ENCODE measurements around the gene AMIGO3. TPM values are rescaled to one million over a fixed set of nuclear protein-coding genes. Genes with fewer than 3 reads are reported as not detected.

The AMIGO3 gene
- total RNA-seq, 2 experiments from 2014 or later, result 0.82 to 1.3 TPM

DNA sequence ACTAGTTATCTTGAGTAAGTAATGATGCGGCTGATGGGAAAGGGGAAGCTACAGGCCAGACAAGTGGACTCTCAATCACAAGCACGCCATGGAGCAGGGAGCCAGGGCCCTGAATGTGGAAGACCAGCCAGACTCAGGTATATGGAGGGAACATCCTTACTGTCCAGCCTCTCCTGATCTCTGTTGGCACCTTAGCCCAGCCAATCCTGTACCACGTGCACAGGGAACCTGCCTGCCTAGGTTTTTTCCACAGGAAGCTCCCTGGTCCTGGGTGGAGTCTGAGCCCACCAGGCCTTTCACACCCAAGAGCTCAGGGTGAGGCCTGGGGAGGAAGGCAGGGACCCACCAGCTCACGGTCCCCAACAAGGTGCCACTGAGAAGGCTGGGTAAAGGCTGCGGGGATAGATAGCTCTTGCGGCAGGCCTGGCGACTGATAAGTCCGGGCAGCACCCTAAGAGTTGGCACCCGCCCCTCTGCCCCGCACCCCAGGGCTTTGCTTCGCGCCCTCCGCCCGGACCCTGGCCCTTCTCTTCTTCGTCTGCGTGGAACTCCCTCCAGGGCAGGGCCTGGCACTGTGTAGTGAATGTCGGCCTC lies 46.3 kb downstream of the AMIGO3 start:
- CTCF ChIA-PET, result interaction anchor here (5.0 kb wide), 1 partner anchor 133 kb away, joined by 116 read pairs; no protein-coding TSS in a partner anchor
- H3K36me3 Mint-ChIP-seq (ENCODE audit: low read depth), result peaks cover 40% of the 10 kb centered on the region
- Histone ChIP-seq H3K36me3 (ENCODE audit: insufficient read depth, low read length) (peaks cover 26% of the 10 kb centered on the region), H3K9me3 (ENCODE audit: control insufficient read depth in 1 of 2, insufficient read depth in 1 of 2, low read length in 2 of 2) (no peaks in the 10 kb centered on the region), H3K4me3 (ENCODE audit: low read length) (peak overlapping the region; percentile 81), H3K27me3 (ENCODE audit: control insufficient read depth in 1 of 2, insufficient read depth in 2 of 2, low read length in 2 of 2) (no peaks in the 10 kb centered on the region), H3K4me1 (ENCODE audit: insufficient read depth, low read length) (peaks cover 47% of the 10 kb centered on the region), H3K27ac (ENCODE audit: low read depth in 1 of 2, low read length in 2 of 2) (peak overlapping the region; percentile 91 to 96)
- H3K4me3 Mint-ChIP-seq, result peak overlapping the region; percentile 97
- DNase-seq, result peak in 1 of 14 experiments; percentile 55
- no peak for ATAC-seq (ENCODE audit: poor library complexity)
- POLR2A ChIA-PET, result interaction anchor here (0.5 to 1.4 kb wide), 3 partner anchors 133 to 325 kb away, joined by 3 to 14 read pairs (median 3); no protein-coding TSS in a partner anchor
- no peaks in the 10 kb centered on the region for H3K27me3 Mint-ChIP-seq
- H3K27ac Mint-ChIP-seq, result peak overlapping the region; percentile 97
- TF ChIP-seq, protein P1, sequence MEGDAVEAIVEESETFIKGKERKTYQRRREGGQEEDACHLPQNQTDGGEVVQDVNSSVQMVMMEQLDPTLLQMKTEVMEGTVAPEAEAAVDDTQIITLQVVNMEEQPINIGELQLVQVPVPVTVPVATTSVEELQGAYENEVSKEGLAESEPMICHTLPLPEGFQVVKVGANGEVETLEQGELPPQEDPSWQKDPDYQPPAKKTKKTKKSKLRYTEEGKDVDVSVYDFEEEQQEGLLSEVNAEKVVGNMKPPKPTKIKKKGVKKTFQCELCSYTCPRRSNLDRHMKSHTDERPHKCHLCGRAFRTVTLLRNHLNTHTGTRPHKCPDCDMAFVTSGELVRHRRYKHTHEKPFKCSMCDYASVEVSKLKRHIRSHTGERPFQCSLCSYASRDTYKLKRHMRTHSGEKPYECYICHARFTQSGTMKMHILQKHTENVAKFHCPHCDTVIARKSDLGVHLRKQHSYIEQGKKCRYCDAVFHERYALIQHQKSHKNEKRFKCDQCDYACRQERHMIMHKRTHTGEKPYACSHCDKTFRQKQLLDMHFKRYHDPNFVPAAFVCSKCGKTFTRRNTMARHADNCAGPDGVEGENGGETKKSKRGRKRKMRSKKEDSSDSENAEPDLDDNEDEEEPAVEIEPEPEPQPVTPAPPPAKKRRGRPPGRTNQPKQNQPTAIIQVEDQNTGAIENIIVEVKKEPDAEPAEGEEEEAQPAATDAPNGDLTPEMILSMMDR (IDR thresholded peaks at IDR 0.05), result no peak
- intact Hi-C loops (cut with DNase I, micrococcal nuclease), result loop anchor here in 1 of 2 experiments (2.0 to 10.0 kb wide), 4 partner anchors 16 to 648 kb away; partner anchors contain the start of genes DAG1, IMPDH2, MST1 and NDUFAF3
- peaks cover 49% of the 10 kb centered on the region for H3K4me1 Mint-ChIP-seq (ENCODE audit: low read depth)
- no peaks in the 10 kb centered on the region for H3K9me3 Mint-ChIP-seq

DNA sequence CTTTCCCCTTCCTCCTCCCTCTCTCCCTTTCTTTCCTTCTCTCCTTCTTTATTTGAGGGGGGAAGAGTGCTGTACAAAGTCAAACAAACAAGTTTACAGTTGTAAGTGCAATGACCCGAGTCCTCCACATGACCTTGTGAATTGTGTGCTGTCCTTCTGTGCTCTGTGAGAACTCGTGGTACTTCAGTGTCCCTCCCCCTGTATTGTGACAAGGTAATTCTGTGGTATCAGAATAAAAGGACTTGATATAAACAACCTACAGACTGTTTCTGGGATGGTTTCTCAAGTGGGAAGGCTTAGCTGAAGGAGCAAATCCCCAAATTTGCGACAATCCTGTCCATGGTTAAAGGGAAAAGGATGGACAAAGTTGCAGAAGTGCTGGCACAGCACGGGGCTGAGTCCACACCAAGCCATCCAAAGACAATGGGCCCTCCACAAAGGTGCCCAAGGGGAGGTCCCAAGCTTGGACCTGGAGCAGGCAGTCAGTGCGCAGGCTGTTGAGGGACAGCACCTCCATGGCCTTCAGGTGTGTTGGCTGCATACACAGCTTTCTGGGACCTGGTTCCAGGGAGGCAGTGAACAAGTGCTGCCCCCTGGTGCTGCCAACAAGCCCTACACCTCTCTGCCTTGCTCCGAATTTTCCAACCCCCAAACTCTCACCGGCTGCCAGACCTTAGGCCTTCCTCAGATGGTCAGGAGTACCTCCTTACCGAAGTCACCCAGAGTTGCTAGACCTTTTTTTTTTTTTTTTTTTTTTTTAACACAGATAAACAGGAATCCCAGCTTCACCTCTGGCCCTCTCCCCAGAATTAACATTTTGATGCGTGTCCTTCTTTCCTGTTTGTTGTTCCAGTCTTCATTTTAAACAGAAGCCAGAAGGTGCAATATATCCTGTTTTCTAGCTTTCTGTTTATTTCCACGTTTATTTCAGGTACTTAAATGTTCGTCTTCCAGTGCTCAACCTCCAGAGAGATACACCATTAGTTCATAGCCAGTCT lies 47.9 kb downstream of the AMIGO3 start:
- ChIA-PET CTCF (interaction anchor here (0.6 to 5.0 kb wide), 17 partner anchors 9 to 817 kb away, joined by 3 to 116 read pairs (median 4); partner anchors contain the start of genes BSN, IP6K1 and RBM6), POLR2A (interaction anchor here (0.6 to 1.3 kb wide), 2 partner anchors 18 to 132 kb away, joined by 3 to 24 read pairs; partner anchors contain the start of genes MST1 and RNF123)
- Mint-ChIP-seq H3K4me3 (peak overlapping the region; percentile 86), H3K4me1 (ENCODE audit: low read depth) (peaks cover 42% of the 10 kb centered on the region), H3K27ac (peak overlapping the region; percentile 75), H3K9me3 (no peaks in the 10 kb centered on the region), H3K36me3 (ENCODE audit: low read depth) (peaks cover 25% of the 10 kb centered on the region), H3K27me3 (no peaks in the 10 kb centered on the region)
- ATAC-seq (ENCODE audit: poor library complexity) (no peak), DNase-seq (peak; percentile 57 to 86 (median 66))
- intact Hi-C loops (cut with DNase I, micrococcal nuclease), result loop anchor here (1.0 to 10.0 kb wide), 5 partner anchors 17 to 647 kb away; partner anchors contain the start of genes DAG1 (in 1 of the 2), IMPDH2 (in 1 of the 2), MST1 (in 1 of the 2) and NDUFAF3 (in 1 of the 2)
- Histone ChIP-seq H3K4me1 (ENCODE audit: insufficient read depth, low read length) (peaks cover 37% of the 10 kb centered on the region), H3K9me3 (ENCODE audit: control insufficient read depth in 1 of 2, insufficient read depth in 1 of 2, low read length in 2 of 2) (no peaks in the 10 kb centered on the region), H3K27me3 (ENCODE audit: control insufficient read depth in 1 of 2, insufficient read depth in 2 of 2, low read length in 2 of 2) (no peaks in the 10 kb centered on the region), H3K27ac (ENCODE audit: low read depth in 1 of 2, low read length in 2 of 2) (no peak overlapping the region), H3K4me3 (ENCODE audit: low read length) (no peak overlapping the region), H3K36me3 (ENCODE audit: insufficient read depth, low read length) (peaks cover 9% of the 10 kb centered on the region)
- TF ChIP-seq, protein P1 (IDR thresholded peaks at IDR 0.05), result peak; percentile 75

DNA sequence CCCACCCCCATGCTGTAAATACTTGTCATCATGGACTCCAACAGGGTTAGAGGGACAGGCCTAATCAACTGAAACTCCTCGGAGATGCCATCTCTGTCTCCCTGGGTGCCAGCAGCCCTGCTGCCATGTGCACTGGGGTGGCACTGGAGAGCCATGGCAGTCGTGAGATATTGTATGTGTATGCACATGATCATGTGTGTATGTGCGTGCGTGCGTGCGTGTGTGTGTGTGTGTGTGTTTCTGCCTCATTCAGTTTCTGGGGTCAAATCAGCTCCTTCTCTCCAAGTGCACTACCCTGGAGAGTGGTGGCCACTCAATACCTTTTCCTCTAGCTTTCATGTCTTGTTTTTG lies 48.6 kb downstream of the AMIGO3 start:
- H3K27ac Mint-ChIP-seq, result no peak overlapping the region
- DNase-seq, result no peak
- Histone ChIP-seq H3K36me3 (ENCODE audit: insufficient read depth, low read length) (peaks cover 3% of the 10 kb centered on the region), H3K27ac (ENCODE audit: low read depth in 1 of 2, low read length in 2 of 2) (no peak overlapping the region), H3K4me1 (ENCODE audit: insufficient read depth, low read length) (peaks cover 30% of the 10 kb centered on the region), H3K4me3 (ENCODE audit: low read length) (no peak overlapping the region), H3K27me3 (ENCODE audit: control insufficient read depth in 1 of 2, insufficient read depth in 2 of 2, low read length in 2 of 2) (no peaks in the 10 kb centered on the region), H3K9me3 (ENCODE audit: control insufficient read depth in 1 of 2, insufficient read depth in 1 of 2, low read length in 2 of 2) (no peaks in the 10 kb centered on the region)
- H3K36me3 Mint-ChIP-seq (ENCODE audit: low read depth), result peaks cover 20% of the 10 kb centered on the region
- intact Hi-C loops (cut with DNase I, micrococcal nuclease), result loop anchor here (1.0 to 10.0 kb wide), 4 partner anchors 132 to 646 kb away; partner anchors contain the start of genes DAG1 (in 1 of the 2), IMPDH2 (in 1 of the 2), NDUFAF3 (in 1 of the 2) and USP19 (in 1 of the 2)
- H3K27me3 Mint-ChIP-seq, result no peaks in the 10 kb centered on the region
- H3K9me3 Mint-ChIP-seq, result no peaks in the 10 kb centered on the region
- CTCF ChIA-PET, result interaction anchor here (0.8 to 5.0 kb wide), 3 partner anchors 10 to 131 kb away, joined by 4 to 116 read pairs (median 5); no protein-coding TSS in a partner anchor
- peaks cover 37% of the 10 kb centered on the region for H3K4me1 Mint-ChIP-seq (ENCODE audit: low read depth)
- no peak overlapping the region for H3K4me3 Mint-ChIP-seq
- POLR2A ChIA-PET, result interaction anchor here (1.3 kb wide), 1 partner anchor 131 kb away, joined by 24 read pairs; no protein-coding TSS in a partner anchor
- ATAC-seq (ENCODE audit: poor library complexity), result no peak
- TF ChIP-seq, protein P1 (IDR thresholded peaks at IDR 0.05), result no peak

Data from CD4-positive, alpha-beta T cell (primary cell).